ENCODE data around the gene PREX1. TPM values are rescaled to one million over a fixed set of nuclear protein-coding genes. Genes with fewer than 3 reads are reported as not detected.
"Not testable (repeated sequence)": the region's sequence is repeated elsewhere in the genome, so short reads cannot be mapped to it uniquely, and the experiment has no call there.

The PREX1 gene
- 33.9 TPM for total RNA-seq

GRCh38 chr20:48827855-48828733 is at the start of gene PREX1:
Gene PREX1, minus strand, starts transcription at chr20:48827999. Its CDS starts 139 bp downstream, at chr20:48827860.
- peak; percentile 53 for ATAC-seq
- intact Hi-C loops (cut with DNase I), result no loop called here
- peak; percentile 87 for DNase-seq (ENCODE audit: low spot score)

GRCh38 chr20:48877304-48877703 is 49.5 kb upstream of the PREX1 start:
- ATAC-seq (peak; percentile 86), DNase-seq (ENCODE audit: low spot score) (no peak)
- intact Hi-C loops (cut with DNase I), result no loop called here

- ATAC-seq, result peak; percentile 38
- DNase-seq (ENCODE audit: low spot score), result no peak
- intact Hi-C loops (cut with DNase I), result no loop called here
Observed at GRCh38 chr20:48875914-48876240, 48.1 kb upstream of the PREX1 start.

- intact Hi-C loops (cut with DNase I), result no loop called here
- no peak for DNase-seq (ENCODE audit: low spot score)
- no peak for ATAC-seq
Observed at GRCh38 chr20:48875233-48875913, 47.6 kb upstream of the PREX1 start.

- ATAC-seq; DNase-seq (ENCODE audit: low spot score); intact Hi-C loops (cut with DNase I): not testable (repeated sequence)
Observed at GRCh38 chr20:48869442-48869841, 41.6 kb upstream of the PREX1 start.

GRCh38 chr20:48866936-48867335 is 39.1 kb upstream of the PREX1 start:
- ATAC-seq, result no peak
- no peak for DNase-seq (ENCODE audit: low spot score)
- intact Hi-C loops (cut with DNase I), result no loop called here

- DNase-seq (ENCODE audit: low spot score), result no peak
- intact Hi-C loops (cut with DNase I), result no loop called here
- ATAC-seq, result no peak
Observed at GRCh38 chr20:48864738-48865318, 37.0 kb upstream of the PREX1 start.

- intact Hi-C loops (cut with DNase I), result no loop called here
- DNase-seq (ENCODE audit: low spot score) (no peak), ATAC-seq (no peak)
Observed at GRCh38 chr20:48864254-48864653, 36.5 kb upstream of the PREX1 start.

GRCh38 chr20:48862279-48862678 is 34.5 kb upstream of the PREX1 start:
- ATAC-seq, result no peak
- intact Hi-C loops (cut with DNase I), result no loop called here

GRCh38 chr20:48861444-48861843 is 33.6 kb upstream of the PREX1 start:
- DNase-seq (ENCODE audit: low spot score), result no peak
- ATAC-seq, result no peak
- intact Hi-C loops (cut with DNase I), result no loop called here

More at GRCh38 chr20:48862279-48862678, 34.5 kb upstream of the PREX1 start:
- DNase-seq (ENCODE audit: low spot score), result no peak

GRCh38 chr20:48858075-48858790 is 30.4 kb upstream of the PREX1 start:
- intact Hi-C loops (cut with DNase I), result no loop called here
- DNase-seq (ENCODE audit: low spot score) (no peak), ATAC-seq (peak; percentile 49)

GRCh38 chr20:48856130-48856529 is 28.3 kb upstream of the PREX1 start:
- intact Hi-C loops (cut with DNase I), result no loop called here
- ATAC-seq, result no peak

GRCh38 chr20:48855046-48855445 is 27.2 kb upstream of the PREX1 start:
- DNase-seq (ENCODE audit: low spot score) (no peak), ATAC-seq (no peak)
- intact Hi-C loops (cut with DNase I), result no loop called here

More at GRCh38 chr20:48856130-48856529, 28.3 kb upstream of the PREX1 start:
- no peak for DNase-seq (ENCODE audit: low spot score)

GRCh38 chr20:48852609-48853008 is 24.8 kb upstream of the PREX1 start:
- intact Hi-C loops (cut with DNase I), result no loop called here
- ATAC-seq (no peak), DNase-seq (ENCODE audit: low spot score) (no peak)

GRCh38 chr20:48851579-48851978 is 23.8 kb upstream of the PREX1 start:
- ATAC-seq (no peak), DNase-seq (ENCODE audit: low spot score) (no peak)
- intact Hi-C loops (cut with DNase I), result no loop called here

GRCh38 chr20:48850977-48851299 is 23.1 kb upstream of the PREX1 start:
- no peak for DNase-seq (ENCODE audit: low spot score)
- intact Hi-C loops (cut with DNase I), result no loop called here
- no peak for ATAC-seq

- intact Hi-C loops (cut with DNase I), result no loop called here
- no peak for ATAC-seq
- DNase-seq (ENCODE audit: low spot score), result no peak
Observed at GRCh38 chr20:48850257-48850976, 22.6 kb upstream of the PREX1 start.

GRCh38 chr20:48849779-48850178 is 22.0 kb upstream of the PREX1 start:
- intact Hi-C loops (cut with DNase I), result no loop called here
- ATAC-seq (no peak), DNase-seq (ENCODE audit: low spot score) (no peak)

- intact Hi-C loops (cut with DNase I), result no loop called here
- DNase-seq (ENCODE audit: low spot score) (no peak), ATAC-seq (no peak)
Observed at GRCh38 chr20:48849299-48849698, 21.5 kb upstream of the PREX1 start.
